ENCODE data around the gene L3MBTL2. TPM values are rescaled to one million over a fixed set of nuclear protein-coding genes. Genes with fewer than 3 reads are reported as not detected.

The L3MBTL2 gene
- total and polyA plus RNA-seq, 3 donors from 2014 or later: 32.8 to 39.7 (median 34.6) TPM

DNA sequence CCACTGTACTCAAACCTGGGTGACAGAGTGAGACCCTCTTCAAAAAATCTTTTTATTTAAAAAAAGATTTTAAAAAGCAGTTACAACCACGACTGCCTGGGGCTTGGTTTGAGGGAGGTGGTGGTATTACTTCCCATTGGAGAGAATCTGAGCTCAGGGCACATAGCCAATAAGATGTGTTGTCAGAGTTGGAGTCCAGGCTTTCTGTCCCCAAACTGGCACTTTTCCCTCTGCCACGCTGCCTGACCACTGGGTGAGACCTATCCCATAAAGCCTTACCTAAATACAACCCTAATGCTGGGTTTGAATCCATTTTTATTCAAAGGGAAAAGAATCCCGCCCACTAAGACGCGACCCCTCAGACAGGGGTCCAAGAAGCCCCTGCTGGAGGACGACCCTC, 24.1 kb downstream of the L3MBTL2 start:
- H3K4me1 ChIP-seq: peaks cover 8% of the 10 kb centered on the region
- no peaks in the 10 kb centered on the region for H3K27me3 ChIP-seq
- no peak for DNase-seq
- intact Hi-C loops (cut with DNase I; ENCODE audit: low total_unique reads): no loop called here
- H3K27ac ChIP-seq: no peak overlapping the region
- no peaks in the 10 kb centered on the region for H3K36me3 ChIP-seq (ENCODE audit: low read depth, missing control alignments)
- H3K9me3 ChIP-seq: no peaks in the 10 kb centered on the region
- 89 to 93% methylated on average over 6 of the region's 6 CpGs for WGBS, 2 donors
- no peak overlapping the region for H3K4me3 ChIP-seq
- TF ChIP-seq, protein P1, sequence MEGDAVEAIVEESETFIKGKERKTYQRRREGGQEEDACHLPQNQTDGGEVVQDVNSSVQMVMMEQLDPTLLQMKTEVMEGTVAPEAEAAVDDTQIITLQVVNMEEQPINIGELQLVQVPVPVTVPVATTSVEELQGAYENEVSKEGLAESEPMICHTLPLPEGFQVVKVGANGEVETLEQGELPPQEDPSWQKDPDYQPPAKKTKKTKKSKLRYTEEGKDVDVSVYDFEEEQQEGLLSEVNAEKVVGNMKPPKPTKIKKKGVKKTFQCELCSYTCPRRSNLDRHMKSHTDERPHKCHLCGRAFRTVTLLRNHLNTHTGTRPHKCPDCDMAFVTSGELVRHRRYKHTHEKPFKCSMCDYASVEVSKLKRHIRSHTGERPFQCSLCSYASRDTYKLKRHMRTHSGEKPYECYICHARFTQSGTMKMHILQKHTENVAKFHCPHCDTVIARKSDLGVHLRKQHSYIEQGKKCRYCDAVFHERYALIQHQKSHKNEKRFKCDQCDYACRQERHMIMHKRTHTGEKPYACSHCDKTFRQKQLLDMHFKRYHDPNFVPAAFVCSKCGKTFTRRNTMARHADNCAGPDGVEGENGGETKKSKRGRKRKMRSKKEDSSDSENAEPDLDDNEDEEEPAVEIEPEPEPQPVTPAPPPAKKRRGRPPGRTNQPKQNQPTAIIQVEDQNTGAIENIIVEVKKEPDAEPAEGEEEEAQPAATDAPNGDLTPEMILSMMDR (IDR thresholded peaks at IDR 0.05): no peak
- TF ChIP-seq POLR2A (IDR thresholded peaks at IDR 0.05): no peak

DNA sequence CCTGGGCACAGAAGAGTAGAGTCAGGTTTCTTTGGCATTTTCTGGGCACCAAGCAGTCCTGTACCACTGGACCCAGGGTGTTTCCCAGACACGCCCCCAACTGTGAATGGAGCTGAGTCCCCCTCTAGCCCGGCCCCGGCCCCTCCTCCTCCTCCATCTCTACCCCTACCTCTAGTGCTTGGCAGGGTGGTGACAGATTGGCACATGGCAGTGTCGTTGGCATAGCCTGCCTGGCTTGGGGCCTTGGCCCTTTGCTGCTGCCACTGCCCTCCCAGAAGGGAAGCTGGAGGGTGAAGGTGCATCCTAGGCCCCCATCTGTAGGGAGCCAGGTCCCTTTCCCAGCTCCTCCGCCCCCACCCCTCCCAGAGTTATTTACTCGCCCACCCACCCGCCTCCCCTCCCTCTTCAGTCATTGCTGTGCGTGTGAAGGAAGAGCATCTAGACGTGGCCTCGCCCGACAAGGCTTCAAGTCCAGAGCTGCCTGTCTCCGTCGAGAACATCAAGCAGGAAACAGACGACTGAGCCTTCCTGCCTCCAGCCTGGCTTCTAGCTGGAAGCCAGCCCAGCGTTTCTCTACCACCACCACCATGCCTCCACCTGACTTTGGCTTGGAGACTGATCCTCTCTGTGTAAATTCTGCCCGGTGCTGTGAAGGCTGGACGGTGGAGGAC, 24.8 kb downstream of the L3MBTL2 start:
- H3K4me1 ChIP-seq: peaks cover 11% of the 10 kb centered on the region
- H3K36me3 ChIP-seq (ENCODE audit: low read depth, missing control alignments): no peaks in the 10 kb centered on the region
- 78 to 83% methylated on average over 8 to 17 of the region's 17 CpGs for WGBS, 2 donors
- no peak for DNase-seq
- no peaks in the 10 kb centered on the region for H3K9me3 ChIP-seq
- TF ChIP-seq, protein P1 (IDR thresholded peaks at IDR 0.05): no peak
- TF ChIP-seq POLR2A (IDR thresholded peaks at IDR 0.05): no peak
- no peaks in the 10 kb centered on the region for H3K27me3 ChIP-seq
- no peak overlapping the region for H3K27ac ChIP-seq
- H3K4me3 ChIP-seq: no peak overlapping the region
- intact Hi-C loops (cut with DNase I; ENCODE audit: low total_unique reads): no loop called here

DNA sequence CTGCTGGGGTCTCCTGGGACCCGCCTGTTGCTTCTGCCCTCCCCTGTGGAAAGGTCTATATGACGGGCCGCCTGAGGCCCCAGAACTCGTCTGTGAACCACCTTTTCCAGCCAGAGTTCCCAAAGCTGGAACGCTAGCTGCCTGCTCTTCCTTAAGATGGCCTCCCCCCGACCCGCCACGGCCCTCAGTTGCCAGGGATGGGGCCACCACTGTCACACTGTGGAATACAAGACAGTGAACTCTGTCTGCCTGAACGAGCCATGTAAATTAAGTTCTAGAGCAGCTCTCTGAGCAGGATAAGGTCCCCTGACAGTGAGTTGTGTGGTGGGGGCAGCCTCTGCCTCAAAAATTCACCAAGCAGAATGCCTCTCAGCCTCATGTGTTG, 25.3 kb downstream of the L3MBTL2 start:
- no peaks in the 10 kb centered on the region for H3K27me3 ChIP-seq
- H3K4me3 ChIP-seq: no peak overlapping the region
- peaks cover 11% of the 10 kb centered on the region for H3K4me1 ChIP-seq
- H3K27ac ChIP-seq: no peak overlapping the region
- WGBS, 2 donors: 88% methylated on average over 9 of the region's 9 CpGs; no CpG with 5 or more reads in 1 of the 2 donors
- DNase-seq: no peak
- TF ChIP-seq POLR2A (IDR thresholded peaks at IDR 0.05): no peak
- TF ChIP-seq, protein P1 (IDR thresholded peaks at IDR 0.05): no peak
- H3K9me3 ChIP-seq: no peaks in the 10 kb centered on the region
- H3K36me3 ChIP-seq (ENCODE audit: low read depth, missing control alignments): no peaks in the 10 kb centered on the region
- intact Hi-C loops (cut with DNase I; ENCODE audit: low total_unique reads): no loop called here

- TF ChIP-seq POLR2A (IDR thresholded peaks at IDR 0.05): no peak
- TF ChIP-seq, protein P1 (IDR thresholded peaks at IDR 0.05): no peak
- H3K36me3 ChIP-seq (ENCODE audit: low read depth, missing control alignments): no peaks in the 10 kb centered on the region
- H3K27ac ChIP-seq: no peak overlapping the region
- no peak overlapping the region for H3K4me3 ChIP-seq
- no peak for DNase-seq
- H3K9me3 ChIP-seq: no peaks in the 10 kb centered on the region
- WGBS, 2 donors: 83 to 88% methylated on average over 7 of the region's 7 CpGs
- intact Hi-C loops (cut with DNase I; ENCODE audit: low total_unique reads): no loop called here
- H3K27me3 ChIP-seq: no peaks in the 10 kb centered on the region
- H3K4me1 ChIP-seq: peaks cover 11% of the 10 kb centered on the region
Observed at GRCh38 chr22:41231369-41231768, 26.3 kb downstream of the L3MBTL2 start.

Measured in testis (tissue), 3 donors.